GM03348 (cell line): ENCODE measurements around the gene COG5.
"Not testable (repeated sequence)": the region's sequence is repeated elsewhere in the genome, so short reads cannot be mapped to it uniquely, and the experiment has no call there.

Source experiments
- DNase-seq: peaks from one replicate; pipeline ENCODE4 v3.0.0; 2012; ENCODE audit warnings: low spot score

Gene COG5

GRCh38 chr7:107220806-107221205 lies 342.9 kb downstream of the COG5 start:
- DNase-seq: not testable (repeated sequence)

GRCh38 chr7:107220356-107220755 lies 343.4 kb downstream of the COG5 start:
- no peak for DNase-seq

- no peak for DNase-seq
Measured at GRCh38 chr7:107219563-107220244, 344.0 kb downstream of the COG5 start.

GRCh38 chr7:107213945-107214344 lies 349.8 kb downstream of the COG5 start:
- DNase-seq: no peak

- no peak for DNase-seq
Measured at GRCh38 chr7:107213193-107213788, 350.4 kb downstream of the COG5 start.

- no peak for DNase-seq
Measured at GRCh38 chr7:107212725-107213124, 351.0 kb downstream of the COG5 start.

- DNase-seq: no peak
Measured at GRCh38 chr7:107210400-107210799, 353.3 kb downstream of the COG5 start.

GRCh38 chr7:107209565-107209964 lies 354.2 kb downstream of the COG5 start:
- DNase-seq: no peak

- no peak for DNase-seq
Measured at GRCh38 chr7:107208563-107208962, 355.2 kb downstream of the COG5 start.

GRCh38 chr7:107208024-107208521 lies 355.6 kb downstream of the COG5 start:
- peak; percentile 36 for DNase-seq

- no peak for DNase-seq
Measured at GRCh38 chr7:107207459-107207858, 356.3 kb downstream of the COG5 start.

GRCh38 chr7:107206706-107207105 lies 357.0 kb downstream of the COG5 start:
- DNase-seq: no peak

GRCh38 chr7:107206136-107206535 lies 357.6 kb downstream of the COG5 start:
- DNase-seq: no peak

- no peak for DNase-seq
Measured at GRCh38 chr7:107203607-107204006, 360.1 kb downstream of the COG5 start.

- no peak for DNase-seq
Measured at GRCh38 chr7:107201795-107202450, 361.8 kb downstream of the COG5 start.

- no peak for DNase-seq
Measured at GRCh38 chr7:107196834-107197610, 366.7 kb downstream of the COG5 start.

- no peak for DNase-seq
Measured at GRCh38 chr7:107194052-107194451, 369.7 kb downstream of the COG5 start.

- no peak for DNase-seq
Measured at GRCh38 chr7:107190090-107190489, 373.6 kb downstream of the COG5 start.

- DNase-seq: no peak
Measured at GRCh38 chr7:107187774-107188173, 375.9 kb downstream of the COG5 start.

GRCh38 chr7:107186240-107186639 lies 377.5 kb downstream of the COG5 start:
- DNase-seq: no peak

GRCh38 chr7:107185716-107186115 lies 378.0 kb downstream of the COG5 start:
- DNase-seq: no peak

- DNase-seq: no peak
Measured at GRCh38 chr7:107181172-107181571, 382.5 kb downstream of the COG5 start.
